PC-3 (cell line): ENCODE measurements around the gene TTC31.

Source experiments
- CTCF ChIP-seq: fragments of 300-600 bp; sonication (generic); conservative IDR thresholded peaks from 2 replicates; pipeline ENCODE4 v1.5.1; 2017; ENCODE audit warnings: antibody characterized with exemption, low read depth, mild to moderate bottlenecking, low read length
- EZH2 ChIP-seq: fragments of 300-600 bp; sonication (generic); IDR thresholded peaks from one replicate; pipeline ENCODE4 v1.6.1; 2017; ENCODE audit warnings: antibody characterized with exemption, mild to moderate bottlenecking, low read length; ENCODE audit not compliant: unreplicated experiment
- EZH2phosphoT487 ChIP-seq: fragments of 300-600 bp; sonication (generic); IDR thresholded peaks from 2 replicates; pipeline ENCODE4 v1.6.1; 2018; ENCODE audit warnings: mild to moderate bottlenecking, antibody characterized with exemption, low read length, borderline replicate concordance

GRCh38 chr2:74498500-74499266, 15.8 kb downstream of the TTC31 start:
- TF ChIP-seq CTCF (no peak), EZH2 (no peak), EZH2phosphoT487 (no peak)
